ENCODE data around the gene ZNF423.

DNA sequence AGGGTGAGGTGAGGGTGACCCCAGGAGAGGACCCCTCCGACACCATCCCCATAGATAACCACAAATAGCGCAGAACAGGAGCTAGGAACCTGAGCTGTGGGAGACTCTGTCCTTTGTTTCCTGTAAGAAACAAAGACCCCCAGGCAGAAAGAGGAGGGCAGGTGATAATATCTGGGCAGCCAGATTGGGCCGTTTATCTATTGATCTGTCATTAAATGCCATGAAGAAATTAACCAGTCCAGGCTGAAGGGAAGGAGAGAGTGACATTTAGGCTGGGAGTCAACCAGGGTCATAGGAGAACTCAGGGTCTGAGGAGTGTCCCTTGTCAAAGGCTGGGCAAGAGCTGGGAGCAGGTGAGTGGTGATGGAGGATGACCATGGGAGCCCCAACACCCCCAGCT, 324.5 kb downstream of the ZNF423 start:
- TF ChIP-seq, protein P1, sequence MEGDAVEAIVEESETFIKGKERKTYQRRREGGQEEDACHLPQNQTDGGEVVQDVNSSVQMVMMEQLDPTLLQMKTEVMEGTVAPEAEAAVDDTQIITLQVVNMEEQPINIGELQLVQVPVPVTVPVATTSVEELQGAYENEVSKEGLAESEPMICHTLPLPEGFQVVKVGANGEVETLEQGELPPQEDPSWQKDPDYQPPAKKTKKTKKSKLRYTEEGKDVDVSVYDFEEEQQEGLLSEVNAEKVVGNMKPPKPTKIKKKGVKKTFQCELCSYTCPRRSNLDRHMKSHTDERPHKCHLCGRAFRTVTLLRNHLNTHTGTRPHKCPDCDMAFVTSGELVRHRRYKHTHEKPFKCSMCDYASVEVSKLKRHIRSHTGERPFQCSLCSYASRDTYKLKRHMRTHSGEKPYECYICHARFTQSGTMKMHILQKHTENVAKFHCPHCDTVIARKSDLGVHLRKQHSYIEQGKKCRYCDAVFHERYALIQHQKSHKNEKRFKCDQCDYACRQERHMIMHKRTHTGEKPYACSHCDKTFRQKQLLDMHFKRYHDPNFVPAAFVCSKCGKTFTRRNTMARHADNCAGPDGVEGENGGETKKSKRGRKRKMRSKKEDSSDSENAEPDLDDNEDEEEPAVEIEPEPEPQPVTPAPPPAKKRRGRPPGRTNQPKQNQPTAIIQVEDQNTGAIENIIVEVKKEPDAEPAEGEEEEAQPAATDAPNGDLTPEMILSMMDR (IDR thresholded peaks at IDR 0.05) = no peak
- no peak for TF ChIP-seq POLR2A (IDR thresholded peaks at IDR 0.05)
